NB4 (cell line): ENCODE measurements around the gene ARL2BP.

Source experiments
- POLR2A ChIP-seq: IDR thresholded peaks from 2 replicates; pipeline ENCODE4 v1.6.1; 2011; ENCODE audit warnings: mild to moderate bottlenecking; ENCODE audit not compliant: insufficient read length; ENCODE audit errors: extremely low read depth
- TF ChIP-seq, protein P1 (sequence below): IDR thresholded peaks from one replicate; pipeline ENCODE4 v1.5.1; 2012; ENCODE audit warnings: low read depth, low read length

GRCh38 chr16:57301126-57301817 lies 56.2 kb downstream of the ARL2BP start:
- no peak for TF ChIP-seq POLR2A
- TF ChIP-seq, protein P1, sequence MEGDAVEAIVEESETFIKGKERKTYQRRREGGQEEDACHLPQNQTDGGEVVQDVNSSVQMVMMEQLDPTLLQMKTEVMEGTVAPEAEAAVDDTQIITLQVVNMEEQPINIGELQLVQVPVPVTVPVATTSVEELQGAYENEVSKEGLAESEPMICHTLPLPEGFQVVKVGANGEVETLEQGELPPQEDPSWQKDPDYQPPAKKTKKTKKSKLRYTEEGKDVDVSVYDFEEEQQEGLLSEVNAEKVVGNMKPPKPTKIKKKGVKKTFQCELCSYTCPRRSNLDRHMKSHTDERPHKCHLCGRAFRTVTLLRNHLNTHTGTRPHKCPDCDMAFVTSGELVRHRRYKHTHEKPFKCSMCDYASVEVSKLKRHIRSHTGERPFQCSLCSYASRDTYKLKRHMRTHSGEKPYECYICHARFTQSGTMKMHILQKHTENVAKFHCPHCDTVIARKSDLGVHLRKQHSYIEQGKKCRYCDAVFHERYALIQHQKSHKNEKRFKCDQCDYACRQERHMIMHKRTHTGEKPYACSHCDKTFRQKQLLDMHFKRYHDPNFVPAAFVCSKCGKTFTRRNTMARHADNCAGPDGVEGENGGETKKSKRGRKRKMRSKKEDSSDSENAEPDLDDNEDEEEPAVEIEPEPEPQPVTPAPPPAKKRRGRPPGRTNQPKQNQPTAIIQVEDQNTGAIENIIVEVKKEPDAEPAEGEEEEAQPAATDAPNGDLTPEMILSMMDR = no peak
